AG04450 (cell line): Measurements from ENCODE around the gene ISYNA1. TPM values are rescaled to one million over a fixed set of nuclear protein-coding genes. Genes with fewer than 3 reads are reported as not detected.

Experiments
- CTCF ChIA-PET: fragments of 300-600, 350-600 bp; formaldehyde crosslinking; extraction: SDS; loops from one replicate; lab custom pipeline; 2022; ENCODE audit warnings: antibody characterized with exemption, inconsistent platforms; lab: Charles Lee
- POLR2A ChIA-PET: fragments of 350-600 bp; formaldehyde crosslinking; extraction: SDS; loops from one replicate; lab custom pipeline; 2021; ENCODE audit warnings: antibody characterized with exemption, inconsistent platforms; lab: Yijun Ruan, JAX
- DNase-seq: peaks from one replicate; pipeline ENCODE4 v3.0.0-alpha.2; 2011; ENCODE audit warnings: low read depth, low spot score
- H3K27ac ChIP-seq: one replicate; pipeline ENCODE4 v1.5.1; 2012; ENCODE audit warnings: low read depth, low read length, control low read depth
- H3K27me3 ChIP-seq: one replicate; pipeline ENCODE4 v1.6.0; 2012; ENCODE audit warnings: low read length; ENCODE audit not compliant: control insufficient read depth, insufficient read depth
- H3K4me3 ChIP-seq: 2 replicates; pipeline ENCODE4 v1.5.1; 2011; ENCODE audit warnings: mild to moderate bottlenecking, low read depth, low read length, control low read depth
- H3K9me3 ChIP-seq: 2 replicates; pipeline ENCODE4 v1.5.1; 2012; ENCODE audit warnings: low read length; ENCODE audit not compliant: control insufficient read depth, insufficient read depth
- CTCF ChIP-seq: IDR thresholded peaks from 2 replicates; pipeline ENCODE4 v1.5.1; 2011; ENCODE audit warnings: low read depth, low read length, control low read depth, inconsistent platforms
- polyA plus RNA-seq: library from polyadenylated mRNA; depleted of rRNA; stranded (reverse); fragments of >200 nt; gene quantifications from 2 replicates; pipeline ENCODE4 v1.2.3, GENCODE V29; 2011

Gene ISYNA1
- polyA plus RNA-seq, 1 experiment = 13.3 TPM

- Histone ChIP-seq H3K9me3 (no peaks in the 10 kb centered on the region; the same call in 1 of the 2 replicates), H3K27ac (no peak overlapping the region), H3K27me3 (no peaks in the 10 kb centered on the region), H3K4me3 (no peak overlapping the region)
- no peak for TF ChIP-seq CTCF
- ChIA-PET CTCF (interaction anchor here (0.7 to 1.5 kb wide), 2 partner anchors 8 to 17 kb away, joined by 3 to 5 read pairs; partner anchors contain the start of gene GDF15), POLR2A (no interaction called here)
- no peak for DNase-seq
Observed at GRCh38 chr19:18393836-18394235, 44.1 kb downstream of the ISYNA1 start.

GRCh38 chr19:18392926-18393325 lies 45.0 kb downstream of the ISYNA1 start:
- TF ChIP-seq CTCF = no peak
- Histone ChIP-seq H3K27ac (no peak overlapping the region), H3K27me3 (no peaks in the 10 kb centered on the region), H3K9me3 (peaks cover 6% of the 10 kb centered on the region; the same call in 1 of the 2 replicates), H3K4me3 (no peak overlapping the region)
- ChIA-PET CTCF (interaction anchor here (1.1 to 2.1 kb wide), 2 partner anchors 19 to 64 kb away, joined by 3 to 9 read pairs; no protein-coding TSS in a partner anchor), POLR2A (interaction anchor here (0.6 kb wide), 2 partner anchors 66 to 238 kb away, joined by 4 to 8 read pairs; no protein-coding TSS in a partner anchor)
- no peak for DNase-seq

- no peak for DNase-seq
- TF ChIP-seq CTCF = no peak
- Histone ChIP-seq H3K4me3 (no peak overlapping the region), H3K27ac (no peak overlapping the region), H3K9me3 (peaks cover 6% of the 10 kb centered on the region; the same call in 1 of the 2 replicates), H3K27me3 (no peaks in the 10 kb centered on the region)
- ChIA-PET POLR2A (no interaction called here), CTCF (interaction anchor here (1.1 to 2.1 kb wide), 2 partner anchors 19 to 64 kb away, joined by 3 to 9 read pairs; no protein-coding TSS in a partner anchor)
Observed at GRCh38 chr19:18392417-18392816, 45.5 kb downstream of the ISYNA1 start.

- H3K27ac ChIP-seq = no peak overlapping the region
- no peak overlapping the region for H3K4me3 ChIP-seq
- no peak for TF ChIP-seq CTCF
- POLR2A ChIA-PET = no interaction called here
- CTCF ChIA-PET = interaction anchor here (2.1 kb wide), 1 partner anchor 20 kb away, joined by 9 read pairs; no protein-coding TSS in a partner anchor
- peaks cover 7% of the 10 kb centered on the region for H3K9me3 ChIP-seq
- no peak for DNase-seq
- H3K27me3 ChIP-seq = no peaks in the 10 kb centered on the region
Observed at GRCh38 chr19:18391509-18392075, 46.3 kb downstream of the ISYNA1 start.
